ENCODE results near the gene TRAK1. TPM values are rescaled to one million over a fixed set of nuclear protein-coding genes. Genes with fewer than 3 reads are reported as not detected.

Gene TRAK1
- total and polyA plus RNA-seq, 10 of the 15 experiments (the other 5 are each of a cell fraction or from before 2014, with no cell fraction given): 6.6 to 46.2 (median 23.7) TPM

DNA sequence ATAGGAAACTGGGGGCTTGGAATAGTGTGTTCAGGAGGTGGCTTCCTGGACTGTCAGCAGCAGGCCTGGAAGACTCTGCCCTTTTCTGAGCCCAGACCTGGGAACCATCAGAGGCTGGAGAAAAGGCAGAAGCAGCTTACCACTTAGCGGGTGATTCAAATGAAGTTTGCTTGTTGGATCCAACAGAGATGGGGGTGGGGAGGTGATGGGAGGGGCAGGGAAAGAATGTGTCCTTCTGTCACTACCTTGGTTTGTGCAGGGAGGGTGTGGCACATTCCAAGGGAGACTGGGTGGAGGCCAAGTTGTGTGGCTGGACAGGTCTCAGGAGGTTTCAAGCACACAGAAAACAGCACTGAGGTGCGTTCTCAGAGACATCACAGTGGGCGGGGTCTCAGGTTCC lies 58.8 kb downstream of the TRAK1 start (continued):
- TF ChIP-seq, protein P1, sequence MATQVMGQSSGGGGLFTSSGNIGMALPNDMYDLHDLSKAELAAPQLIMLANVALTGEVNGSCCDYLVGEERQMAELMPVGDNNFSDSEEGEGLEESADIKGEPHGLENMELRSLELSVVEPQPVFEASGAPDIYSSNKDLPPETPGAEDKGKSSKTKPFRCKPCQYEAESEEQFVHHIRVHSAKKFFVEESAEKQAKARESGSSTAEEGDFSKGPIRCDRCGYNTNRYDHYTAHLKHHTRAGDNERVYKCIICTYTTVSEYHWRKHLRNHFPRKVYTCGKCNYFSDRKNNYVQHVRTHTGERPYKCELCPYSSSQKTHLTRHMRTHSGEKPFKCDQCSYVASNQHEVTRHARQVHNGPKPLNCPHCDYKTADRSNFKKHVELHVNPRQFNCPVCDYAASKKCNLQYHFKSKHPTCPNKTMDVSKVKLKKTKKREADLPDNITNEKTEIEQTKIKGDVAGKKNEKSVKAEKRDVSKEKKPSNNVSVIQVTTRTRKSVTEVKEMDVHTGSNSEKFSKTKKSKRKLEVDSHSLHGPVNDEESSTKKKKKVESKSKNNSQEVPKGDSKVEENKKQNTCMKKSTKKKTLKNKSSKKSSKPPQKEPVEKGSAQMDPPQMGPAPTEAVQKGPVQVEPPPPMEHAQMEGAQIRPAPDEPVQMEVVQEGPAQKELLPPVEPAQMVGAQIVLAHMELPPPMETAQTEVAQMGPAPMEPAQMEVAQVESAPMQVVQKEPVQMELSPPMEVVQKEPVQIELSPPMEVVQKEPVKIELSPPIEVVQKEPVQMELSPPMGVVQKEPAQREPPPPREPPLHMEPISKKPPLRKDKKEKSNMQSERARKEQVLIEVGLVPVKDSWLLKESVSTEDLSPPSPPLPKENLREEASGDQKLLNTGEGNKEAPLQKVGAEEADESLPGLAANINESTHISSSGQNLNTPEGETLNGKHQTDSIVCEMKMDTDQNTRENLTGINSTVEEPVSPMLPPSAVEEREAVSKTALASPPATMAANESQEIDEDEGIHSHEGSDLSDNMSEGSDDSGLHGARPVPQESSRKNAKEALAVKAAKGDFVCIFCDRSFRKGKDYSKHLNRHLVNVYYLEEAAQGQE (IDR thresholded peaks at IDR 0.05; ENCODE audit: low read depth, low read length): no peak
- TF ChIP-seq SMARCA5 (IDR thresholded peaks at IDR 0.05): no peak
- TF ChIP-seq, protein P2, sequence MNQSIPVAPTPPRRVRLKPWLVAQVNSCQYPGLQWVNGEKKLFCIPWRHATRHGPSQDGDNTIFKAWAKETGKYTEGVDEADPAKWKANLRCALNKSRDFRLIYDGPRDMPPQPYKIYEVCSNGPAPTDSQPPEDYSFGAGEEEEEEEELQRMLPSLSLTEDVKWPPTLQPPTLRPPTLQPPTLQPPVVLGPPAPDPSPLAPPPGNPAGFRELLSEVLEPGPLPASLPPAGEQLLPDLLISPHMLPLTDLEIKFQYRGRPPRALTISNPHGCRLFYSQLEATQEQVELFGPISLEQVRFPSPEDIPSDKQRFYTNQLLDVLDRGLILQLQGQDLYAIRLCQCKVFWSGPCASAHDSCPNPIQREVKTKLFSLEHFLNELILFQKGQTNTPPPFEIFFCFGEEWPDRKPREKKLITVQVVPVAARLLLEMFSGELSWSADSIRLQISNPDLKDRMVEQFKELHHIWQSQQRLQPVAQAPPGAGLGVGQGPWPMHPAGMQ (IDR thresholded peaks at IDR 0.05; ENCODE audit: borderline replicate concordance): no peak
- no peak for TF ChIP-seq GATAD2B (conservative IDR thresholded peaks at IDR 0.05; ENCODE audit: low read depth)
- TF ChIP-seq, protein P3, sequence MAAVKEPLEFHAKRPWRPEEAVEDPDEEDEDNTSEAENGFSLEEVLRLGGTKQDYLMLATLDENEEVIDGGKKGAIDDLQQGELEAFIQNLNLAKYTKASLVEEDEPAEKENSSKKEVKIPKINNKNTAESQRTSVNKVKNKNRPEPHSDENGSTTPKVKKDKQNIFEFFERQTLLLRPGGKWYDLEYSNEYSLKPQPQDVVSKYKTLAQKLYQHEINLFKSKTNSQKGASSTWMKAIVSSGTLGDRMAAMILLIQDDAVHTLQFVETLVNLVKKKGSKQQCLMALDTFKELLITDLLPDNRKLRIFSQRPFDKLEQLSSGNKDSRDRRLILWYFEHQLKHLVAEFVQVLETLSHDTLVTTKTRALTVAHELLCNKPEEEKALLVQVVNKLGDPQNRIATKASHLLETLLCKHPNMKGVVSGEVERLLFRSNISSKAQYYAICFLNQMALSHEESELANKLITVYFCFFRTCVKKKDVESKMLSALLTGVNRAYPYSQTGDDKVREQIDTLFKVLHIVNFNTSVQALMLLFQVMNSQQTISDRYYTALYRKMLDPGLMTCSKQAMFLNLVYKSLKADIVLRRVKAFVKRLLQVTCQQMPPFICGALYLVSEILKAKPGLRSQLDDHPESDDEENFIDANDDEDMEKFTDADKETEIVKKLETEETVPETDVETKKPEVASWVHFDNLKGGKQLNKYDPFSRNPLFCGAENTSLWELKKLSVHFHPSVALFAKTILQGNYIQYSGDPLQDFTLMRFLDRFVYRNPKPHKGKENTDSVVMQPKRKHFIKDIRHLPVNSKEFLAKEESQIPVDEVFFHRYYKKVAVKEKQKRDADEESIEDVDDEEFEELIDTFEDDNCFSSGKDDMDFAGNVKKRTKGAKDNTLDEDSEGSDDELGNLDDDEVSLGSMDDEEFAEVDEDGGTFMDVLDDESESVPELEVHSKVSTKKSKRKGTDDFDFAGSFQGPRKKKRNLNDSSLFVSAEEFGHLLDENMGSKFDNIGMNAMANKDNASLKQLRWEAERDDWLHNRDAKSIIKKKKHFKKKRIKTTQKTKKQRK (IDR thresholded peaks at IDR 0.05; ENCODE audit: low read depth, low read length): no peak

All from GM12878 (cell line).